Thoracic aorta (tissue), 2 donors: ENCODE measurements around the gene RPL13. TPM values are rescaled to one million over a fixed set of nuclear protein-coding genes. Genes with fewer than 3 reads are reported as not detected.

Source experiments
- ATAC-seq: fragments of 150-250 bp; one replicate; pipeline ENCODE4 v1.8.0; 2017; ENCODE audit warnings: low read depth; ENCODE audit not compliant: insufficient number of reproducible peaks, low FRiP score
- DNase-seq: peaks from one replicate; pipeline ENCODE4 v3.0.0-alpha.2; 2020; ENCODE audit warnings: low spot score
- H3K27ac ChIP-seq, 2 donors: fragments of 200-600 bp; sonication (generic); 1 replicate in 1 of 2; 2 replicates in 1 of 2; pipeline ENCODE4 v1.5.1; 2016; ENCODE audit warnings: mild to moderate bottlenecking in 2 of 2, moderate library complexity in 2 of 2
- H3K27me3 ChIP-seq: fragments of 200-600 bp; sonication (generic); replicated peaks from 2 replicates; pipeline ENCODE4 v1.6.0; 2016; ENCODE audit warnings: mild to moderate bottlenecking; ENCODE audit not compliant: insufficient read depth
- H3K36me3 ChIP-seq: fragments of 200-600 bp; sonication (generic); one replicate; pipeline ENCODE4 v1.5.1; 2016
- H3K4me1 ChIP-seq, 2 donors: fragments of 200-600 bp; sonication (generic); 1 replicate in 1 of 2; 2 replicates in 1 of 2; pipeline versions ENCODE4 v1.5.1 to v1.6.0; 2016; ENCODE audit warnings: low read depth in 2 of 2, mild to moderate bottlenecking in 1 of 2; ENCODE audit not compliant: control insufficient read depth in 1 of 2
- H3K4me3 ChIP-seq: fragments of 200-600 bp; sonication (generic); 2 replicates; pipeline ENCODE4 v1.5.1; 2016; ENCODE audit warnings: mild to moderate bottlenecking
- H3K9me3 ChIP-seq: fragments of 200-600 bp; sonication (generic); 2 replicates; pipeline ENCODE4 v1.5.1; 2016
- total RNA-seq, 2 donors: library from RNA; depleted of rRNA; stranded (reverse); fragments of >200 nt; gene quantifications; one replicate each; pipeline versions ENCODE4 v1.1.0 to v1.2.3, GENCODE V29; 2016
- TF ChIP-seq, protein P1 (sequence below): fragments of 200-600 bp; sonication (generic); IDR thresholded peaks from one replicate; pipeline ENCODE4 v1.5.1; 2019; ENCODE audit warnings: antibody characterized with exemption

RPL13 gene
- total RNA-seq, 2 donors from 2014 or later: 3,914 to 4,192 TPM

DNA sequence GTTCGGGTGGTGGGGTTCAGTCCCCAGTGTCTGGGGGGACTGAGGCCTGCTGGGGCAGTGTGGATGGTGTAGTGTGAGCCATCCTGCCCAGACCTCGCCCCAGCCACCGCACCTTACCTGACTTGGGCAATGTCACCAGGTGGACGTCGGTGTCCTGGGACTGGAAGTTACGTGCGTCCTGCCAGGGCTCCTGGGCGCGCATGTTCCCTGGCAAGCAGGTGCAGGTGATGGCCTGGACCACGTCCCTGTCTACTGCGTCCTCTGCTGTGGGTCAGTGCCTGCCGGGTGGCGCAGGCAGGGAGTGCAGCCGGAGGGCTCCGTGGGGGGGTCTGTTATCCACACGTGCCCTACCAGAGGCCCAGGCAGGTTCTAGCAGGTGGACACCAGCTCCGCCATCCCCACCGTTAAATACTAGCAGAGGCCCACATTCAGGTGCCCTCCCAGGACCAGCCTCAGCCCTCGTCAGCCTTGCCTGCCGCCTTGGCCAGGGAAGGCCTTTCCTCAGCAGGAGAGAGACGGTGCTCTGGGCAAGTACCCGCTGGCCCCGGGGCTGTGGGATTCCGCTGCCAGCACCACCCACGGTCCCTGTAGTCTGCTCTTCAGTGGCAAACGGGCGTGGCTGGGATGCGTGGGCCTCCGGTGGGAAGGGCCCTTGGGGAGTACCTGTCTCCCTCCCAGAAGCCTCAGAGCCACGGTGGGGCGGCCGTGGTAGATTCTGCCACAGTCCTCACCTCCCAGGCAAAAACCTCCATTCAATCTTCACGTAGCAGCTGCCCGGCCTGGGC, 44.9 kb downstream of the RPL13 start:
- ATAC-seq (no peak), DNase-seq (no peak)
- Histone ChIP-seq H3K27me3 (no peaks in the 10 kb centered on the region), H3K4me1 (peaks cover 4 to 13% of the 10 kb centered on the region in 2 donors), H3K36me3 (no peaks in the 10 kb centered on the region), H3K4me3 (no peak overlapping the region), H3K27ac (no peak overlapping the region), H3K9me3 (no peaks in the 10 kb centered on the region)
- TF ChIP-seq, protein P1, sequence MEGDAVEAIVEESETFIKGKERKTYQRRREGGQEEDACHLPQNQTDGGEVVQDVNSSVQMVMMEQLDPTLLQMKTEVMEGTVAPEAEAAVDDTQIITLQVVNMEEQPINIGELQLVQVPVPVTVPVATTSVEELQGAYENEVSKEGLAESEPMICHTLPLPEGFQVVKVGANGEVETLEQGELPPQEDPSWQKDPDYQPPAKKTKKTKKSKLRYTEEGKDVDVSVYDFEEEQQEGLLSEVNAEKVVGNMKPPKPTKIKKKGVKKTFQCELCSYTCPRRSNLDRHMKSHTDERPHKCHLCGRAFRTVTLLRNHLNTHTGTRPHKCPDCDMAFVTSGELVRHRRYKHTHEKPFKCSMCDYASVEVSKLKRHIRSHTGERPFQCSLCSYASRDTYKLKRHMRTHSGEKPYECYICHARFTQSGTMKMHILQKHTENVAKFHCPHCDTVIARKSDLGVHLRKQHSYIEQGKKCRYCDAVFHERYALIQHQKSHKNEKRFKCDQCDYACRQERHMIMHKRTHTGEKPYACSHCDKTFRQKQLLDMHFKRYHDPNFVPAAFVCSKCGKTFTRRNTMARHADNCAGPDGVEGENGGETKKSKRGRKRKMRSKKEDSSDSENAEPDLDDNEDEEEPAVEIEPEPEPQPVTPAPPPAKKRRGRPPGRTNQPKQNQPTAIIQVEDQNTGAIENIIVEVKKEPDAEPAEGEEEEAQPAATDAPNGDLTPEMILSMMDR: no peak

DNA sequence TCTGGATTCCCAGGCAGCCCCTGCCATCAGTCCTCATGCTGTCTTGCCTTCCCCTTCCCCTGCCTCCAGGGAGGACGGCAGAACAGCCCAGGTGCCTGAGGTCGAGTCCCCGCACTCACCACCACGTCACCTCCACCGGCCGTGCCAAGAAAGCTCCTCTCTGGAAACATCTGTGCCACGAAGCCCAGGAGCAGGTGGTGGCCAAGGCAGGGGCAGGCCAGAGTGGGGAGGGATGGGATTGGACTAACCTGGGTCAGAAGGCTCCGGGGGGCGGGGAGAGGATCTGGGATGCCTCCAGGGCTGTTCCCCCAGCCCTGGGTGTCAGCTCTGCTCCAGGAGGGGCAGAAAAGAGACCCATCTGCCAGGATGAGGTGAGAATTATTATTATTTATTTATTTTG, 45.5 kb downstream of the RPL13 start:
- Histone ChIP-seq H3K36me3 (no peaks in the 10 kb centered on the region), H3K27me3 (no peaks in the 10 kb centered on the region), H3K9me3 (no peaks in the 10 kb centered on the region), H3K4me3 (no peak overlapping the region), H3K4me1 (peaks cover 4 to 13% of the 10 kb centered on the region in 2 donors), H3K27ac (no peak overlapping the region)
- DNase-seq (no peak), ATAC-seq (no peak)
- TF ChIP-seq, protein P1: no peak

DNA sequence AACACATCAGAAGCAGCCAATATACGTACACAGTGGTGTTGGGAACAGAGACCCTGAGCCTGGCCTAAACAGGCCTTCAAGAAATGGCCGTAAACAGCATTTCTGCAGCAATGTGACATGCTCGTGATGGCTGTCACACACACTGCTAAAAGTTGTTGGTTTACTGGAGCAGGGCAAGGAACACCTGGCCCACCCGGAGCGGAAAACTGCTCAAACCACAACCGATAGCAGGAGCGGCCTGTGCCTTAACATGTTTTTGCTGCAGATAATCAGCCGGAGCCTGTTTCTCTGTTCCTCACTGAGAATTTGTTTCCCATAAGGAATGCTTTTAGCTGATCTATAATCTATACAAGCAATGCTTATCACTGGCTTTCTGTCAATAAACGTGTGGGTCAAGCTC, 47.0 kb downstream of the RPL13 start:
- Histone ChIP-seq H3K4me1 (peaks cover 4 to 6% of the 10 kb centered on the region in 2 donors), H3K4me3 (no peak overlapping the region), H3K27ac (no peak overlapping the region), H3K27me3 (no peaks in the 10 kb centered on the region), H3K36me3 (no peaks in the 10 kb centered on the region), H3K9me3 (no peaks in the 10 kb centered on the region)
- ATAC-seq (no peak), DNase-seq (no peak)
- TF ChIP-seq, protein P1: no peak

DNA sequence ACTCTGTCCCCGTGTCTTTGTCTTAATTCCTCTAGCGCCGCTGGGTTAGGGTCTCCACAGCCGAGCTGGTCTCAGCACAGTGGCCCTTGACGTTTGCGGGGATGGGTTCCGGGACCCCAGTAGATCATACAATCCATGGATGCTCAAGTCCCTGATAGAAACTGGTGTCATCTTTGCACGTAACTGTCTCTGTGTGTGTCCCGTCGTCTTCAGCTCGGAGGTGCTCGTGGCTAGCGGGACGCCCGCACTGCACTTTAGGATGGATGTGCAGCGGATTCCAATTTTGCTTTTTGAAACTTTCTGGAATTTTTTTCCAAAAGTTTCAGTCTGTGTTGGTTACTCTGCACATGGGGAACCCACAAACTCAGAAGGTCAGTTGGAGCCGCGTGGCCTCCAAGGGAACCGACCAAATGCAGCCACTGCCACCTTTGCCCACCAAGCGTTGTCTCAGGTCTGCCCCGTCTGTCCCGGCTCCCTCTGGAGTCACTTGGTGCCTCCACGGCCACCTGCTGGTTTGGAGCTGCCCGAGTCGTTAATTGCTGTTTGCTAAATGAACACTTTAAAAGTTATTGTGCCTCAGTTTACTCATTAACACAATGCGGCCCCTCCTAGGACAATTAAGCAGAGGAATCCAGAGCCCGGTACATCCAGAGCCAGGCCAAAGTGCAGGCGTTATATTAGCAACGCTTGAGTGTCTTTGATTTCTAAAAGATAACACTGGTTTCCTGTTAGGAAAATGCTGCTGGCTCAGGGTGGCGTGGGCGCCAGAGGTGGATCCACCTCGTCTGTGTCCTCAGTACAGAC, 47.7 kb downstream of the RPL13 start:
- Histone ChIP-seq H3K9me3 (no peaks in the 10 kb centered on the region), H3K4me1 (no peaks in the 10 kb centered on the region), H3K27me3 (no peaks in the 10 kb centered on the region), H3K27ac (no peak overlapping the region), H3K36me3 (no peaks in the 10 kb centered on the region), H3K4me3 (no peak overlapping the region)
- TF ChIP-seq, protein P1: no peak
- ATAC-seq (no peak), DNase-seq (no peak)

DNA sequence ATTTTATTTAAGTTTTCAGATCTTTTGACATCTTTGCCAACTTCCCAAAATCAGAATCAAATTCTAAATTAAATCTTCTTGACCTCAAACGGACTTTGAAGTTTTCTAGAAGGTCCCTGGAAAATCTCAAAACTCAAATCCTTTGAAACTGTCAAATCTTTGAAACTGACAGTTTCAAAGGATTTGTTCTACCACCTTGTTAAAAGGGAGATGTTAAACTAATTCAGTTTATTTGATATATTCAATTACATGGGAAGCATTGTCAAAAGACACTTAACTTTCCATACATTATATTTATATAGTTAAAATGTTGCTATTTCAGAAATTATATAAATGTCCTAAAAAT, 49.6 kb downstream of the RPL13 start:
- H3K4me1 ChIP-seq: no peaks in the 10 kb centered on the region
- H3K27ac ChIP-seq: no peak overlapping the region
- no peaks in the 10 kb centered on the region for H3K9me3 ChIP-seq
- ATAC-seq: no peak
- no peak overlapping the region for H3K4me3 ChIP-seq
- no peaks in the 10 kb centered on the region for H3K36me3 ChIP-seq
- TF ChIP-seq, protein P1: no peak
- DNase-seq: no peak
- H3K27me3 ChIP-seq: no peaks in the 10 kb centered on the region
